SHP77 (cell line): ENCODE results near the gene FASLG.
A peak's percentile ranks its signal among the peaks of the same experiment; 100 is the strongest.

Source experiments
- DNase-seq, 2 experiments: peaks; one replicate each; lab custom pipeline; 2025; lab: John Stamatoyannopoulos, UW

FASLG gene

DNA sequence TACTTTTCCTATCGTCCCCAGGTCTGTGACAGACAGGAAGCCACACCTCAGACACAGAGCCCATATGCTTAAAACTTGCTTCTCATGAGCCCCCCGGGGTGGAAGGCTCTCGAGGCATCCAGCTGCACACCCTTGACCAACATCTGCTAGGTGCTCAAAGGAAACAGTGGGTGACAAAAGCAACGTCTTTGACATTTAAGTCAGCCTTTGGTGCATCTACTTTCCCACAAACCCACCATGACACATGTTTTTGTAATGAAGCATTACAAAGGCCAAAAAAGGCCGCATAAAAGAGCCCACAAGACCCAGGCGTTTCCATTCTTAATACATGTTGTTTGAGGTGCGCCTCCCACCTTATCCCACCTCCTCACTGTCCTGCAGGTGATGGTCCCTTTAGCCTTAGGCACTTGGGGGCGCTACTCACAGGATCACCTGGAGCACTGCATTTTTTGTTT lies 11.8 kb upstream of the FASLG start:
- no peak for DNase-seq

DNA sequence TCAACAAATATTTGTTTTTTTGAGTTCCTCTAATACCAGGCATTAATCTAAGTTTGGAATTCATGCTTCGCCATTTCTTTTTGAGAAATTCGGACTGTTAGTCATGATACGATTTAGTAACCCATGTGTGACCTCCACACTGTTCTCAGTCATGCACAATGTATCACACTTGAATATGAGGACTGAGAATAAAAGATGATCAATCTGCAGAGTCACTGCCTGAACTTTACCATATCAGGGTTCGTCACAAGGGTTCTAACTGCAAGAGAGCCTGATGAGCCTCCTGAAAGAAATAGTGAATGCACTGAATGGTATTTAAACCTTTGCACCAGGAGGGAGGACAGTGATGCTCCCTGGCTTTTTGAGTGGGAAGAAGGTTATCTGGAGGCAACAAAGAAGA lies 10.9 kb upstream of the FASLG start:
- no peak for DNase-seq

DNA sequence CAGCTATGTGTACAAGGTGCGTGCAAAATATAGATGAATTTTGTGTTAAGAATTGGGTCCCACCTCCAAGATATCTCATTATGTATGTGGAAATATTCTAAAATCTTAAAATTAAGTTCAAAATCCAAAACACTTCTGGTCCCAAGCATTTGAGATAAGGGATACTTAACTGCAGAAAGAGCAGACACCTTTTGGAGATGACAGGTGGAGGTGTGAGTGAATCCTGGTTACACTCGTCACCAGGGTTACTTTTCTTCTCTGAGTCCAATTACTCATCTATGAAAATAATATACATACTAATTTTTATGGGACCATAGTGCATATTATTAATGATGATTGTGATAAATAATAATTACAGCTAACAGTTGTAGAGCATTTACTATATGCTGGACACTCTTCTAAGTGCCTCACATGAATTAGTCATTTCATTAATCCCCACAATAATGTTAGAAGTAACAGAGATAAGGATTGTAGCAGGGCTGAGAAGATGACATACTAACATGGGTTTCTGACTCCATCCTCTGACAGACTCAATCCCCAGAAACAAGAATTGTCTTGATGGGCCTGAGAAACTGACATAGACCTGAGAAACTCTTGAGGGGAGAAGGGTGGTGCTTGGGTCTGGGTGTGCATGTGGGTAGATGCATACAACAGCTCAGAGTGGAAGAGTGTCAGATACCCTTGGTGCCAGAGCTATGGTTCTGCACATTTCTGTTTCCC lies 8.3 kb upstream of the FASLG start:
- DNase-seq = no peak

DNA sequence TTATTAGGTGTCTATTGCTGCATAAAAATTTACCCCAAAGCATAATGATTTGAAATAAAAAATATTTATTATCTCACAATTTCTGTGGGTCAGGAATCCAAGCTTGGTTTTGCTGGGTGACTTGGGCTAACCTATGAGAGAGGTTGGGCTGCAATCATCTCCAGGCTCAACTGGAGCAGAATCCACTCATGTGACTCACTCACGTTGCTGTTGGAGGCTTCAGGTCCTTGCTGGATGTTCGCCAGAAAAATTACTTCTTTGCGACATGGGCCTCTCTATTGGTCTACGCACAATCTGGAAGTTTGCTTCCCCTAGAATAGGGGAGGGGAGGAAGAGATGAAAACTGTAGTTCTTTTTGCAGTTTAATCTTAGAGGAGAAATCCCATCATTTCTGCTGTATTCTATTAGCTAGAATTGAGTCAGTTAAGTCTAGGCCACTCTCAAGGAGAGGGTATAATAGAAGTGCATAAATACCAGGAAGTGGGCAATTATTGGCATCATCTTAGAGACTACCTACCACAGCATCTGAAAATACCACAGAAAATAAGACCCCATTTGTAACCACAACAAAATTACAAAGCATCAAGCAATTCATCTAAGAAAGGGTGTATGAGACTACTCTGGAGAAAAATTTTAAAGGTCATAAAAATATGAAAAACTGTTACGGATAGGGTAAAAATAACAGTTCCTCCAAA lies 5.7 kb upstream of the FASLG start:
- DNase-seq = no peak

DNA sequence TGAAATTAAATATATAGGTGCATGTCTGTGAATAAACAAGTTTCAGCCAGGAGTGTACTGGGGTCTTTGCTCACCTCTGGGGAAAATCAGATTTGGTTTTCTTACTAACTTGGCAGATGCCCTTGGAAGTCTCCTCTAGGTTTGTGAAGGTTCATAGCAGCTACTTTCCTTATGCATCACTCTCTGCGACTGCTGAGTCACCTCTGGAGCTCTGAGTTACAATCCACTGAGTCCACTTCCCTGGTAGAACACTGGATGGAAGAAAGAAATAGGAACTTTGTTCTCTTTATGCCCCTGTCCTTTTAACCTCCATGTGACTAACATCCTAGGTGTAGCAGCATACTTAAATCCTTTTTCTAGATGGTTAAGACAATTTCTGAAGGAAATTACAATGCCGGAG lies 4.4 kb upstream of the FASLG start:
- DNase-seq = no peak

GRCh38 chr1:172656576-172656975 lies 2.3 kb upstream of the FASLG start:
- DNase-seq = no peak

GRCh38 chr1:172657586-172657985 lies 1.3 kb upstream of the FASLG start:
- DNase-seq = no peak

GRCh38 chr1:172661107-172661506 lies 2.2 kb downstream of the FASLG start:
- no peak for DNase-seq

GRCh38 chr1:172662464-172663109 lies 3.7 kb downstream of the FASLG start:
- DNase-seq = no peak

GRCh38 chr1:172663732-172664131 lies 4.8 kb downstream of the FASLG start:
- no peak for DNase-seq

DNA sequence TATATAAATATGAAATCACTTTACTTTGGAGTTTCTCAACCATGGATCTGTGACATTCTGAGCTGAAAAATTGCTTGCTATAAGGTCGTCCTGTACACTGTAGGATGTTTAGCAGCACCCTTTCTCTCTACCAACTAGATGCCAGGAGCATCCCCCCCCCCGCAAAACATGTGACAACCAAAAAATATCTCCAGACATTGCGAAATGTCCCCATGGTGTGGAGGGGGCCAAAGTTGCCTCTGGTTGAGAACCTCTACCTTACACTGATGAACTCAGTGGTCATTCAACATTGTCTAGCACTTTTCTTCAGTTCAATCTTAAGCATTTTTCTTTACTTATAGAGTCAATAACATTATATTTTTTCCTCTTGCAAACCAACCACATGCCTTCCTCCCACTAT lies 9.2 kb downstream of the FASLG start:
- DNase-seq = no peak

- DNase-seq = no peak
Measured at GRCh38 chr1:172669011-172669410, 10.1 kb downstream of the FASLG start.

- DNase-seq = no peak
Measured at GRCh38 chr1:172670316-172670715, 11.4 kb downstream of the FASLG start.

GRCh38 chr1:172670791-172671190 lies 11.9 kb downstream of the FASLG start:
- no peak for DNase-seq

- no peak for DNase-seq
Measured at GRCh38 chr1:172671591-172671990, 12.7 kb downstream of the FASLG start.

GRCh38 chr1:172672720-172673119 lies 13.8 kb downstream of the FASLG start:
- DNase-seq = no peak

- no peak for DNase-seq
Measured at GRCh38 chr1:172673761-172674160, 14.9 kb downstream of the FASLG start.

DNA sequence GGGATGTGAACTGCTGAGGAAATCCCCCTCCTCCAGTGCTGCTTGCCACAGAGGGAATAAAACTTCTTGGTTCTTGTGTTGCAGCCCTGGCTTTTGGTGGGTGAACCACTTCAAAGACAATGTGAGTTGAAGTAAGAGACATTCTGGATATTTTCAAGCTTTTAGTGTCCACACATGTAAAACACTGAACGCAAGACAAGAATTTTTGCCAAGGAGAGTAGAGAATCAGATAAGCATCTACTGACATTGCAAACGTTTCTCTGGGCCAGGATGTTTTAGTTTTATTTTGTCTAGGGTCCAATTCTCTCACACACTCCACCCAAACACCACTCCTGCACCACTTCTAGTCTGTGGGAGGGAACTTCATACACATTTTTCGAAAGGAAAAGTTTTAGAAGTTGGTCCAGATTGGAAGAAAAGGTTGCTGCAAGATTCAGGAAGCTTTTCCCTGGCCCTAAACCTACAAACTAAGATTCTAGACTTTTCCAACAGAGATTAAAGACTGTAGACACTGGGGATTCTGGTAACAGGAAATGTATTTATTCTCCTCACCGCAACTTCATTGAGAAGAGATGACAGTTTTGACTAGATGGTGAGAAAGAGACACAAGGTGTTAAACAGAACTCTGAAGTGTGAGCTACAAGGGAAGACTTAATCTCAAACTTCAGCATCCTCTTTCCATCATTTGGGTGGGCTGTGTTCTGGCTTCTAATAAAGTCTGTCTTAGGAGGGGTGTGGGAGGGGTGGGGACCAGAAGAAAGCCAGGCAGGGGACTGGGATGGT lies 16.1 kb downstream of the FASLG start:
- no peak for DNase-seq

- DNase-seq = no peak
Measured at GRCh38 chr1:172679000-172679772, 20.3 kb downstream of the FASLG start.

DNA sequence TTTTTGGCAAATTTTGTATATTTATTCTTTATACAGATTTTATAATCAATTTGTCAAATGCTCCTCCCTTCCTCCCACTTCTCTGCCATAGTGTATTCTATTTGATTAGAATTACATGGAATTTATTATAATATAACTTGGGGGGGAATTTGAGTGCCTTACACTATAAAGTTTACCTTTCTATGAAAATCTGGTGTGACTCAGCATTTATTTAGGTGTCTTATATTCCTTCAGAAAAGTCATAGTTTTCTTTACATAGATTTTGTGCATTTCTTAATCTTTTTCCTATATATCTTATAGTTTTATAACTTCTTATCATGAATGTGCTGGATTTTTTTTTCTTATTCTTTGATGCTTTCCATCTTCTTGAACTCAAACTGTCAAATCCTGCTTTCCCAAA lies 21.3 kb downstream of the FASLG start:
- DNase-seq = no peak

DNA sequence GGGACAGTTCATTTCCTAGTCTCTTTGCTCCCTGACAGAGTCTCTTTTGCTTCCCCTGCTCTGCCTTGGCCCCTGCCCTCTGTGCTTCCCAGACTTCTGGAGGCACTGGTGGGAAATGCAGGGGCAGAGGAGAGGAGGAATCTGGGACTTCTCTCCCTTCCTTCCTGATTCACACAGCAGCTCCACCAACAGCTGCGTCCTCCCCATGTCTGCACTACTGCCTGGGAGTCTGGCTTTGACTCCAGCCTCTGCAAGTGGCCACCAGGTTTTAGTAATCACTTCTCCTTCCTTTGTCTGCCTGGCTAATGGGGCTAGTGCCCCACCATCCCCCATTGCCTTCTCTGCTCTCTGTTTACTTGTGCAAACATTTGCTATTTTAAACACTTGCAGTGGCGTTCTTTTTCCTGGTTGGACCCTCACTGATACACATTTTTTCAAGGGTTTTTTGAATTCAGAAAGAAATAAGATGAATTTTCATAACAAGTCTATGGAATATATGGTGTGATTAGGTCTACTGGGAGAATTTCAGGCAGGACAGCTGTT lies 21.9 kb downstream of the FASLG start:
- peak in 1 of 2 experiments; percentile 34 for DNase-seq
